Prostate gland (tissue), 2 donors: Measurements from ENCODE around the gene SIGLEC7.
"Not testable (repeated sequence)": the region's sequence is repeated elsewhere in the genome, so short reads cannot be mapped to it uniquely, and the experiment has no call there.

Source experiments
- CTCF ChIP-seq, 4 experiments: fragments of 200-600 bp in 2 of 4; fragments of 450-650 bp in 2 of 4; sonication (generic) in 2 of 4; IDR thresholded peaks; 1 replicate in 3 of 4; 2 replicates in 1 of 4; pipeline ENCODE4 v1.5.1; 2016 to 2019; ENCODE audit warnings: antibody characterized with exemption in 4 of 4, mild to moderate bottlenecking in 2 of 4, moderate library complexity in 2 of 4
- POLR2A ChIP-seq: fragments of 450-650 bp; IDR thresholded peaks from one replicate; pipeline ENCODE4 v1.6.1; 2016; ENCODE audit warnings: antibody characterized with exemption, mild to moderate bottlenecking
- POLR2AphosphoS5 ChIP-seq: sonication (generic); formaldehyde crosslinking; IDR thresholded peaks from one replicate; pipeline ENCODE4 v1.6.1; 2017; ENCODE audit warnings: antibody characterized with exemption

GRCh38 chr19:51142809-51143475 is 841 bp downstream of the SIGLEC7 start:
- TF ChIP-seq CTCF (IDR thresholded peaks at IDR 0.05); POLR2AphosphoS5; POLR2A: not testable (repeated sequence)
